T-helper 17 cell (primary cell): ENCODE measurements around the gene SV2B. TPM values are rescaled to one million over a fixed set of nuclear protein-coding genes. Genes with fewer than 3 reads are reported as not detected.

Experiments used
- ATAC-seq: fragments of 150-1000 bp; cut with Tn5 transposase; 2 replicates; pipeline ENCODE4 v1.10.0; 2021; ENCODE audit warnings: mild to moderate bottlenecking, moderate library complexity
- DNase-seq, 3 donors: peaks; one replicate each; pipeline versions ENCODE4 v3.0.0 to v3.0.0-alpha.2; 2020 to 2021
- H3K9me3 ChIP-seq: one replicate; pipeline ENCODE4 v1.7.0; 2013; ENCODE audit warnings: low read length, mild to moderate bottlenecking; ENCODE audit not compliant: control insufficient read depth, poor library complexity, severe bottlenecking
- H3K27ac Mint-ChIP-seq: one replicate; pipeline ENCODE4 v1.8.0; 2022; ENCODE audit warnings: mild to moderate bottlenecking, moderate library complexity, mixed read lengths
- H3K27me3 Mint-ChIP-seq: one replicate; pipeline ENCODE4 v1.8.0; 2022; ENCODE audit warnings: mixed read lengths
- H3K36me3 Mint-ChIP-seq: one replicate; pipeline ENCODE4 v1.8.0; 2022; ENCODE audit warnings: low read depth, mixed read lengths
- H3K4me1 Mint-ChIP-seq: one replicate; pipeline ENCODE4 v1.8.0; 2022; ENCODE audit warnings: mild to moderate bottlenecking, mixed read lengths
- H3K4me3 Mint-ChIP-seq: one replicate; pipeline ENCODE4 v1.8.0; 2022; ENCODE audit warnings: mild to moderate bottlenecking, moderate library complexity, mixed read lengths
- total RNA-seq, 4 donors: library from RNA in 2 of 4; stranded (reverse) in 2 of 4; gene quantifications; one replicate each; pipeline ENCODE4 v1.2.3 and lab custom pipeline; 2022 to 2026

The SV2B gene, protein sequence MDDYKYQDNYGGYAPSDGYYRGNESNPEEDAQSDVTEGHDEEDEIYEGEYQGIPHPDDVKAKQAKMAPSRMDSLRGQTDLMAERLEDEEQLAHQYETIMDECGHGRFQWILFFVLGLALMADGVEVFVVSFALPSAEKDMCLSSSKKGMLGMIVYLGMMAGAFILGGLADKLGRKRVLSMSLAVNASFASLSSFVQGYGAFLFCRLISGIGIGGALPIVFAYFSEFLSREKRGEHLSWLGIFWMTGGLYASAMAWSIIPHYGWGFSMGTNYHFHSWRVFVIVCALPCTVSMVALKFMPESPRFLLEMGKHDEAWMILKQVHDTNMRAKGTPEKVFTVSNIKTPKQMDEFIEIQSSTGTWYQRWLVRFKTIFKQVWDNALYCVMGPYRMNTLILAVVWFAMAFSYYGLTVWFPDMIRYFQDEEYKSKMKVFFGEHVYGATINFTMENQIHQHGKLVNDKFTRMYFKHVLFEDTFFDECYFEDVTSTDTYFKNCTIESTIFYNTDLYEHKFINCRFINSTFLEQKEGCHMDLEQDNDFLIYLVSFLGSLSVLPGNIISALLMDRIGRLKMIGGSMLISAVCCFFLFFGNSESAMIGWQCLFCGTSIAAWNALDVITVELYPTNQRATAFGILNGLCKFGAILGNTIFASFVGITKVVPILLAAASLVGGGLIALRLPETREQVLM
- total RNA-seq (under 1 TPM in 1 of 2 donors, not detected in 1; 0.10 TPM), total RNA-seq (lab: John Stamatoyannopoulos, UW) (0.08 to 0.12 reads per million in 2 donors)

GRCh38 chr15:91099995-91100813, at the start of gene SV2B:
Gene SV2B, plus strand, starts transcription at chr15:91100257. Its CDS starts 126,007 bp downstream, at chr15:91226264.
- no peaks in the 10 kb centered on the region for H3K9me3 ChIP-seq
- Mint-ChIP-seq H3K4me3 (peak within 1 kb of the TSS; percentile 95), H3K36me3 (peaks cover 12% of the 10 kb centered on the region), H3K27ac (peak within 1 kb of the TSS; percentile 27), H3K27me3 (peaks cover 88% of the 10 kb centered on the region), H3K4me1 (peaks cover 18% of the 10 kb centered on the region)
- DNase-seq (peak; percentile 8 to 20 (median 19)), ATAC-seq (peak; percentile 82)

DNA sequence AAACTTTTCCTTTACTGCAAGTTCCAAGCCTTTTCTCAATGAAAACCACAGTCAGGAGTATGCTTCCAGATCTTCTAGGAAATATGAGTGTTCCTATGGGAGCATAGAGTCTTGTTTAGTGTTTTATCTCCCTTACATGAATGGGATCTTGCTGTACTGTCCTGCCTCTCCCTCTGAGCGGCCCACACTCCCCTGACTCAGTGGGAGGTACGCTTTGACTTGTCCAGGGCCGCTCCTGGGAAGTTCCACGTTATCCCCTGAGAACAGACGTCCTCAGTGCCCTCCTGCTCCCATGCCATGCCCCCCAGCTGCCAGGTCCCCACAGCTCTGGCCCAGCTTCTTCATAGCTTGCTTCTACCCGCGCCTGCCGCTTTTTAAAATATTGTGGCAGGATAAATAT, 48.8 kb upstream of the SV2B start:
- Mint-ChIP-seq H3K27ac (no peak overlapping the region), H3K27me3 (peaks cover 45% of the 10 kb centered on the region)

DNA sequence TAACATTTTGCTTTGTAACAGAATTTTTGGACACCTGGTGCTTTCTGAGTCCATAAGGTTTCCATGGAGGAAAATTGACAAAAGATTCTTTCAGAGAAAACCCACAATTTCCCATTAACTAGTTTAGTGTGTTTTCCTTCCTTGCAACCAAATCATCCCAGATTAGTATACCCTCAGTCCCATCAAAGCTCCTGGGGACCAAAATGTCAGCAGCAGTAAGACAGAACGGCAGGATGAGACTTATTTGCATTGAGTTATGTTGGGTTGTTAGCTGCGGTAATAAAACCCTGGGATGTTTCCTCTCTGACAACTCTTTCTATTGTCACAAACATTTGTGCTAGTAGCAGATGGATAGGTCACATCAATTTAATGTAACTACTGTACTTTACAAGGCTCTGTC, 45.2 kb upstream of the SV2B start:
- Mint-ChIP-seq H3K4me1 (peaks cover 6% of the 10 kb centered on the region), H3K27ac (no peak overlapping the region), H3K27me3 (peaks cover 79% of the 10 kb centered on the region), H3K36me3 (peaks cover 6% of the 10 kb centered on the region), H3K4me3 (no peak overlapping the region)
- no peaks in the 10 kb centered on the region for H3K9me3 ChIP-seq
- DNase-seq = no peak
- ATAC-seq = no peak

More for the DNA sequence above, 48.8 kb upstream of the SV2B start:
- peaks cover 4% of the 10 kb centered on the region for H3K36me3 Mint-ChIP-seq
- no peaks in the 10 kb centered on the region for H3K9me3 ChIP-seq
- DNase-seq (no peak), ATAC-seq (no peak)
- peaks cover 19% of the 10 kb centered on the region for H3K4me1 Mint-ChIP-seq
- H3K4me3 Mint-ChIP-seq = no peak overlapping the region

- no peak overlapping the region for H3K4me3 Mint-ChIP-seq
- H3K27ac Mint-ChIP-seq = no peak overlapping the region
- peaks cover 86% of the 10 kb centered on the region for H3K27me3 Mint-ChIP-seq
- H3K9me3 ChIP-seq = no peaks in the 10 kb centered on the region
- ATAC-seq (peak; percentile 41), DNase-seq (no peak)
- peaks cover 6% of the 10 kb centered on the region for H3K36me3 Mint-ChIP-seq
- H3K4me1 Mint-ChIP-seq = peaks cover 5% of the 10 kb centered on the region
Observed at GRCh38 chr15:91055548-91056331, 44.3 kb upstream of the SV2B start.

- H3K4me1 Mint-ChIP-seq = no peaks in the 10 kb centered on the region
- no peak overlapping the region for H3K4me3 Mint-ChIP-seq
- no peak for DNase-seq
- H3K9me3 ChIP-seq = no peaks in the 10 kb centered on the region
- H3K27me3 Mint-ChIP-seq = peaks cover 54% of the 10 kb centered on the region
- peaks cover 2% of the 10 kb centered on the region for H3K36me3 Mint-ChIP-seq
- H3K27ac Mint-ChIP-seq = no peak overlapping the region
- no peak for ATAC-seq
Observed at GRCh38 chr15:91061230-91061629, 38.8 kb upstream of the SV2B start.

GRCh38 chr15:91061997-91062396, 38.1 kb upstream of the SV2B start:
- ATAC-seq (no peak), DNase-seq (no peak)
- H3K4me3 Mint-ChIP-seq = no peak overlapping the region
- no peaks in the 10 kb centered on the region for H3K9me3 ChIP-seq
- peaks cover 54% of the 10 kb centered on the region for H3K27me3 Mint-ChIP-seq
- no peak overlapping the region for H3K27ac Mint-ChIP-seq
- H3K4me1 Mint-ChIP-seq = no peaks in the 10 kb centered on the region
- H3K36me3 Mint-ChIP-seq = peaks cover 2% of the 10 kb centered on the region

DNA sequence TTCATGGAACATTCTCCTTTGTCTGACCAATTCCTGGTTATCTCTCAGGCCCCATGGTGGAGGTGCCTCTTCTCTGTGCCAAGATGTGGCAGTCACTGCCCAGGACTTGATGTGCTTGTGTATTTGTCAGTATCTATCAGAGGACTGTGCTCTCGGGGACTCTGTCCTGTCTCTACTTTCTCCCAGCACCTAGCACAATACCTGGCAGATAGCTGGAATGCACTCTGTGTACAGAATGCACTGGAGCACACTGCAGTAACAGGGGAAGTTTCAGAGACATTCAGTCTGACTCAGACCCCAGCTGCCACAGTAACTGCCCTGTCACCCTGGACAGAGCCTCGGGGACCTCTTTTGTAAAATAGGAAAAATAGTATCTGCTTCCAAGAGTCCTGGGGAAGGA, 34.6 kb upstream of the SV2B start:
- H3K4me1 Mint-ChIP-seq = no peaks in the 10 kb centered on the region
- ATAC-seq (no peak), DNase-seq (no peak)
- H3K36me3 Mint-ChIP-seq = peaks cover 3% of the 10 kb centered on the region
- H3K27me3 Mint-ChIP-seq = peaks cover 49% of the 10 kb centered on the region
- H3K27ac Mint-ChIP-seq = no peak overlapping the region
- no peak overlapping the region for H3K4me3 Mint-ChIP-seq
- H3K9me3 ChIP-seq = no peaks in the 10 kb centered on the region

DNA sequence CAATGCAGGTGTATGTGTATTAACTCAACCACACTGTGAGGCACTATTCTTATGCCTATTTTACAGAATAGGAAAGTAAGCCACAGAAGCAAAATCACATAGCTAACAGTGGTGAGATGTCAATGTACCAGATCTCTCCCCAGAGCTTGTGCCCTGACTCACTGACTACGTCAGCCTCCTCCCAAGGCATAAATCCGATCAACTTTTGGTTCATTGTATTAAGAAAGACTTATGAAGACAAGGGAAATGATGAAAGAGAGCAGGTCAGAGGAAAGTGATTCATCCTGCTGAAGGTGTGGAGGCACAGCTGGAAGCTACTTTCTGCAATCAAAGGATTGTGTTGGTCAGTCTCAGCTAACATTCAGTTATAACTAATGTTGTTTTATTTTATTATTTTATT, 33.0 kb upstream of the SV2B start:
- H3K4me3 Mint-ChIP-seq = no peak overlapping the region
- H3K9me3 ChIP-seq = no peaks in the 10 kb centered on the region
- no peak overlapping the region for H3K27ac Mint-ChIP-seq
- H3K27me3 Mint-ChIP-seq = peaks cover 55% of the 10 kb centered on the region
- no peak for ATAC-seq
- H3K36me3 Mint-ChIP-seq = peaks cover 3% of the 10 kb centered on the region
- DNase-seq = no peak
- no peaks in the 10 kb centered on the region for H3K4me1 Mint-ChIP-seq

GRCh38 chr15:91068436-91068835, 31.6 kb upstream of the SV2B start:
- Mint-ChIP-seq H3K36me3 (peaks cover 3% of the 10 kb centered on the region), H3K4me1 (no peaks in the 10 kb centered on the region), H3K27me3 (peaks cover 60% of the 10 kb centered on the region), H3K27ac (no peak overlapping the region), H3K4me3 (no peak overlapping the region)
- no peaks in the 10 kb centered on the region for H3K9me3 ChIP-seq
- ATAC-seq = no peak
- no peak for DNase-seq

DNA sequence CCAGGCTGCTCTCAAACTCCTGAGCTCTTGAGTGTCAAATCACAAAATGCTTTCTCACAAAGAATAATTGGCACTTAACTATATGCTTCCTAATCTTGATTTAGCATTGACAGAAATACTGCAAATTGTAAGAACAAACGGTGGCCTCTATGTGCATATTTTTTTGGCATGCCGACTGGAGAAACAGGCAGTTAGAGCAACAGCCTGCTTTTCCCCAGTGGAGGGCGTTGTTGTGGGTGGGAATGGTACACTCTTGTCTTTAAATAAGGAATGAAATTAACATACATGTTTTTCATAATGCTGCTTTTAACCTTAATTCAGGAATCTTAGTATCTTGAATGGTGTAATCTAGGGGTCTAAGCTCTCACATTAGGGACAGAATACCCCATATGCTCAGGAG, 31.1 kb upstream of the SV2B start:
- ATAC-seq = no peak

GRCh38 chr15:91070872-91071271, 29.2 kb upstream of the SV2B start:
- Mint-ChIP-seq H3K4me3 (no peak overlapping the region), H3K27ac (no peak overlapping the region), H3K27me3 (peaks cover 60% of the 10 kb centered on the region), H3K4me1 (no peaks in the 10 kb centered on the region), H3K36me3 (peaks cover 3% of the 10 kb centered on the region)
- no peak for DNase-seq
- H3K9me3 ChIP-seq = no peaks in the 10 kb centered on the region
- no peak for ATAC-seq

More for the DNA sequence above, 31.1 kb upstream of the SV2B start:
- Mint-ChIP-seq H3K4me3 (no peak overlapping the region), H3K27me3 (peaks cover 60% of the 10 kb centered on the region), H3K27ac (no peak overlapping the region), H3K4me1 (no peaks in the 10 kb centered on the region), H3K36me3 (peaks cover 3% of the 10 kb centered on the region)
- no peak for DNase-seq
- no peaks in the 10 kb centered on the region for H3K9me3 ChIP-seq

DNA sequence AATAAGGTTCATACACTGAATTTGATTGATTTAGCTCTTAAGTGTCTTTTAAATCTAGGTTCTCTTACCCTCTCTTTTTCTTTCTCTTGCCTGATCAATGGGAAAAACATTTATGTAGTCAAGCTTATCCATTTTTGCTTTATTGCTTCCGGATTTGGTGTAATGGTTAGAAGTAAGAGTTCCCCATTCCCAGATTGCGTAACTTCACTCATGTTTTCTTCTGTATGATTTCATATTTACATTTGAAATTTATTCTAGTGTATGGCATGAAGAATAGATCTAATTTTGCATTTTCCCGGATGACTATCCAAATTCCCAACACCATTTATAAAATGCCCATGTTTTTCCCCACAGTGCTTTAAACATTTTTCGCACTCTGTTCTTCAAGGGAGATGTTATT, 27.9 kb upstream of the SV2B start:
- Mint-ChIP-seq H3K4me3 (no peak overlapping the region), H3K36me3 (peaks cover 3% of the 10 kb centered on the region), H3K27me3 (peaks cover 48% of the 10 kb centered on the region), H3K4me1 (no peaks in the 10 kb centered on the region), H3K27ac (no peak overlapping the region)
- H3K9me3 ChIP-seq = no peaks in the 10 kb centered on the region
- no peak for DNase-seq
- ATAC-seq = no peak
